Stromal cell of bone marrow (primary cell): Measurements from ENCODE around the gene TRIM24.
"Not testable (repeated sequence)": the region's sequence is repeated elsewhere in the genome, so short reads cannot be mapped to it uniquely, and the experiment has no call there.

Experiments
- DNase-seq: peaks from one replicate; pipeline ENCODE4 v3.0.0-alpha.2; 2012; ENCODE audit warnings: low read depth

Gene TRIM24

GRCh38 chr7:138460649-138461607, 869 bp downstream of the TRIM24 start:
- no peak for DNase-seq

- DNase-seq, result not testable (repeated sequence)
These were observed 3.2 kb downstream of the TRIM24 start for GRCh38 chr7:138463291-138463618.

- no peak for DNase-seq
These were observed 5.0 kb downstream of the TRIM24 start for GRCh38 chr7:138465046-138465445.

- not testable (repeated sequence) for DNase-seq
These were observed 6.2 kb downstream of the TRIM24 start for GRCh38 chr7:138466069-138466756.

GRCh38 chr7:138468244-138469123, 8.4 kb downstream of the TRIM24 start:
- no peak for DNase-seq

GRCh38 chr7:138470391-138471157, 10.5 kb downstream of the TRIM24 start:
- no peak for DNase-seq

- DNase-seq, result no peak
These were observed 12.4 kb downstream of the TRIM24 start for GRCh38 chr7:138472292-138473079.

GRCh38 chr7:138475377-138475776, 15.3 kb downstream of the TRIM24 start:
- no peak for DNase-seq

GRCh38 chr7:138477081-138477578, 17.1 kb downstream of the TRIM24 start:
- no peak for DNase-seq

GRCh38 chr7:138477581-138477980, 17.5 kb downstream of the TRIM24 start:
- DNase-seq, result no peak

GRCh38 chr7:138478499-138478908, 18.4 kb downstream of the TRIM24 start:
- no peak for DNase-seq

- no peak for DNase-seq
These were observed 20.5 kb downstream of the TRIM24 start for GRCh38 chr7:138480527-138480926.

GRCh38 chr7:138481447-138482380, 21.7 kb downstream of the TRIM24 start:
- no peak for DNase-seq

- no peak for DNase-seq
These were observed 23.5 kb downstream of the TRIM24 start for GRCh38 chr7:138483531-138483930.

- not testable (repeated sequence) for DNase-seq
These were observed 25.4 kb downstream of the TRIM24 start for GRCh38 chr7:138485508-138485907.

GRCh38 chr7:138489139-138489538, 29.1 kb downstream of the TRIM24 start:
- DNase-seq, result not testable (repeated sequence)

GRCh38 chr7:138491612-138492386, 31.7 kb downstream of the TRIM24 start:
- no peak for DNase-seq

GRCh38 chr7:138492423-138492822, 32.4 kb downstream of the TRIM24 start:
- DNase-seq, result no peak
